ENCODE data around the gene DYRK1B. TPM values are rescaled to one million over a fixed set of nuclear protein-coding genes. Genes with fewer than 3 reads are reported as not detected.

Gene DYRK1B
- total RNA-seq (2022; extraction: Qiagen RNA extraction; ENCODE audit: low read depth), result 18.8 to 23.9 TPM (median 20.9 TPM) in 5 replicates

DNA sequence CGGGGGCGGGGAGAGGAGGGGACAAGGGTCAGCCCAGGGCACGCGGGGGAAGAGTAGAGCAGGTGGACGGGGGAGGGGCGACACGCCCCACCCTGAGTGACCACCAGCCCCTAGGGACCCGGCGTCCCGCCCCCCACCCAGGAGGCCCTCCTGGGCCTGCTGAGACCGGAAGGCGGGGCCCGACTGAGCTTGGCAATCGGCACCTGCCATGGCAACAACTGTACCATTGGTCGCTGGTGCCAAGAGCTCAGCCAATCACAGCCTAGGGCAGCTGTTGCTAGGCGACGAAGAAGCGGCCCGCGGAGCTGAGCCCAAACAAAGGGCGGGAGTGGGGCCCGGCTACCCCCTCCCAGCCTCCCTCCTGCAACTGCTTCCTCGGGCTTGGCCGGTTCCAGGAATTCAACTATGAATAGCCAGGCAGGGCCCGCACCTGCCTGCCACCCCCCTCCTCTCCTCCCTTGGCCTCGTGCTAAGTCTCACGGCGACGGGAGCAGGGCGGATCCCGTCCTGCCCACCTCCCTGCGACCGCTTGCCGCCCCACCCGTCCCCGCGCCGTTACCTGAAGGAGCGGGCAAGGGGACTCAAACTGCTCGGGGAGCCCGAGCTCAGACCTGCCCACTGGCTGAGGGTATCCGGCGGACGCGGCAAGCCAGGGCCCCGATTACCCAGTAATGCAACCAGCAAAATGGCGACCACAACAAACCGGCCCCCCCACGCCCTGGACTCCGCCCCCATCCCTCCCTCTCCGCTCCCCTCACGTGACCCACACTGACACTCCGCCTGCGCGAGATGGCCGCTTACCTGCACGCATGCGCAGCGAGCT, at the start of gene DYRK1B:
Gene DYRK1B, minus strand, starts transcription at position 699 of the 823 bp plus-strand sequence. CDS start 2,295 bp downstream, outside the sequence.

DNA sequence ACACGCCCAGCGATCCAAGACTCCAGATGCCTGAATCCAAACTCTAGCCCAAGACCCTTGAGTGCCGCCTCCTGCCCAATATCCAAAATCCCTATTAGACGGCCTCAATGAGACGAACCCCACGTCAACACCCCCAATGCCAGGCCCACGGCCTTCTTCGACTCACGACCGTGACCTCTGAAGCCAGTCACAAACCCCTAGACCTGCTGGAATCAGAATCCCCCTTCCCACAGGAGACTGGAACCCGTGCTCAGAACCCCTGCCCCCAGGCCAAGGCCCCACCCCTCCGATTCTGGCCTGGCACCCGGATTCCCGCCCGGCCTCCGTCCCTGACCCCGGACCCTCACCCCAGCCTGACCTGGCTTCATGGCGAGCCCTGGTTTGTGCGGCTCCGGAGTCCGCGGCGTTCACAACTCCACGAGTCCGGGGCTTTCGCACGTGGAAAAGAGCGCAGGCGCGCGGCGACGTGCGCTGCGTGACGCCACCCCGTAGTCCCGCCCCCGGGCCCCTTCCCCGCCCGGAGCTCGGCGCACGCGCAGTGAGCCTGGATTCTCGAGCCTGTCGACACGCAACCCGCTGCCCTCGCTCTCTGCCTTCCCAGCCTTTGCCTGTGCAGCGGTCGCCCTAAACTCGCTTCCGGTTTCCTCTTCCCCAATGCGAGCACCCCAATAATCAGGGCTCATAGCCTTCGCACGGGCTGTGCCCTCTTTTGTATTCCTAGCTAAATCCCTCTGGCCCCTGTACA, 12.1 kb upstream of the DYRK1B start, which contains the start of gene FBL:
Gene FBL, minus strand, starts transcription at position 447 of the 745 bp plus-strand sequence. Its CDS starts 79 bp downstream, at position 368.

DNA sequence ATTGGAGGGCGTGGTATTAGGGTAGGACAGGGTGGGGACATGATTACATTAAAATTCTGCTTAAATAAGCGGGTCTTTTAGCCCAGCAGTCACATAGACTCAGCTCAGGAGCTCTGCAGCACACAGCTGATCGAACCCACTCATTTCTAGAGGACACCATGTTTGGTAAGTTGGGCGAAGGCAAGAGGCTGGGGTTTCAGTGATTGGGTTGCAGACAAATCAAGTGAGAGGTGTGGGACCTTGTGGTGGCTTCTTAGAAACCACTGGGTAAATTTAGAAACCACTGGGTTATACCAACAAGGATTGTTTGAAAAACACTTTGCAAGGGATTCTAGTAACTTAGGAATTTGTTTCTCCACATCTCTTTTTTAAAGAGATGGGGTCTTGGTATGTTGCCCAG, 55.2 kb downstream of the DYRK1B start, which contains the start of gene LEUTX:
Gene LEUTX, plus strand, starts transcription at position 92 of the 400 bp plus-strand sequence. Its CDS starts 67 bp downstream, at position 159.

Other genes starting within 250 kb of the DYRK1B start
- gene LGALS13, start 231.6 kb downstream of the DYRK1B start, total RNA-seq (2022; extraction: Qiagen RNA extraction; ENCODE audit: low read depth), result not detected in 5 replicates
- not detected in 5 replicates for gene LGALS16, start 178.2 kb downstream of the DYRK1B start, total RNA-seq (2022; extraction: Qiagen RNA extraction; ENCODE audit: low read depth)
- gene LGALS14, start 129.7 kb downstream of the DYRK1B start, total RNA-seq (2022; extraction: Qiagen RNA extraction; ENCODE audit: low read depth), result not detected in 5 replicates
- gene CLC, start 96.1 kb downstream of the DYRK1B start, total RNA-seq (2022; extraction: Qiagen RNA extraction; ENCODE audit: low read depth), result not detected in 5 replicates
- not detected in 5 replicates for gene LEUTX, start 55.3 kb downstream of the DYRK1B start, total RNA-seq (2022; extraction: Qiagen RNA extraction; ENCODE audit: low read depth)
- gene FBL, start 12.2 kb upstream of the DYRK1B start, total RNA-seq (2022; extraction: Qiagen RNA extraction; ENCODE audit: low read depth), result 689 to 764 TPM (median 720 TPM) in 5 replicates
- 0.68 to 1.3 TPM (median 1.1 TPM) in 5 replicates for gene FCGBP, start 100.5 kb upstream of the DYRK1B start, total RNA-seq (2022; extraction: Qiagen RNA extraction; ENCODE audit: low read depth)
- gene PSMC4, start 137.0 kb upstream of the DYRK1B start, total RNA-seq (2022; extraction: Qiagen RNA extraction; ENCODE audit: low read depth), result 268 to 302 TPM (median 285 TPM) in 5 replicates
- 2.0 to 2.3 TPM (median 2.1 TPM) in 5 replicates for gene ZNF546, start 162.9 kb upstream of the DYRK1B start, total RNA-seq (2022; extraction: Qiagen RNA extraction; ENCODE audit: low read depth)
- 4.5 to 7.9 TPM (median 6.9 TPM) in 5 replicates for gene ZNF780B, start 222.1 kb upstream of the DYRK1B start, total RNA-seq (2022; extraction: Qiagen RNA extraction; ENCODE audit: low read depth)